ENCODE measurements around the gene SYNE3.
"Not testable (repeated sequence)": the region's sequence is repeated elsewhere in the genome, so short reads cannot be mapped to it uniquely, and the experiment has no call there.

The SYNE3 gene

GRCh38 chr14:95523051-95523814 is 6.8 kb upstream of the SYNE3 start:
- peak; percentile 24 for DNase-seq

DNA sequence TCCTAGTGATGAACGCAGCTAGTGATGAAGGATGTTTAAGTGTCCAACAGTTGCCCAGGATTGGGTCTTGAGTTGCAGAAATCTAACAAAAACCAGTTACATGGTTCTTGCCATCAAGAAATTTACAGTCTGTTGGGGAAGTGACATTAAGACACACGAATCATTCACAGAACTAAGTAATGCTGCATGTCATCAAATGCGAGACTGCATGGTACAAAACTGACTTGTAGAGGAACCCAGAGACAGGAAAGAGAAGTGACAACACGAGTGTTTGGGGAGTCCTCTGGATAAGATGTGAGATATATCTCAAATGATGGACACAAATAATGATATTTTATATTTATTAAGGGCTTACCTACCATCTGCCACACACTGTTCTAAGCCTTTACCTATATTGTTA is 6.1 kb upstream of the SYNE3 start:
- no peak for DNase-seq

GRCh38 chr14:95522116-95522515 is 5.7 kb upstream of the SYNE3 start:
- no peak for DNase-seq

GRCh38 chr14:95521001-95521400 is 4.6 kb upstream of the SYNE3 start:
- no peak for DNase-seq

DNA sequence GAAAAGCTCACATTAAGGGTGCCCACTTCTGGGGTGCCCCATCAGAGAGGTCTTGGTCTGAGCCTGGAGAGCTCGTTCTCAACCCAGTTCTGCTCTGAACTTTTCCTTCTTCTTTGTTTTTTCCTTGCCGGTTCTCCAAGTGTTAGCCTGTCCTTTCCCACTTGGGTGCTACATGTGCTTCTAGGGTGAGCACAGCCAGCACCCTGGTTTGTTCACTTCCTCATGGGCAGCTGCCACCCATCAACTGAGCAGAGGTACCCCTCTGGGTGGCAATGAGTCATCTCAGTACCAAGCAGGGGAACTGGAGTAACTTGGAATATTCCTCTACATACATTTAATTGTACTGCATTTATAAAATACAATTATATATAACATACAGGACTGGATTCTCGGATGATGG is 3.9 kb upstream of the SYNE3 start:
- no peak for DNase-seq

GRCh38 chr14:95519699-95520098 is 3.2 kb upstream of the SYNE3 start:
- DNase-seq = peak; percentile 59

DNA sequence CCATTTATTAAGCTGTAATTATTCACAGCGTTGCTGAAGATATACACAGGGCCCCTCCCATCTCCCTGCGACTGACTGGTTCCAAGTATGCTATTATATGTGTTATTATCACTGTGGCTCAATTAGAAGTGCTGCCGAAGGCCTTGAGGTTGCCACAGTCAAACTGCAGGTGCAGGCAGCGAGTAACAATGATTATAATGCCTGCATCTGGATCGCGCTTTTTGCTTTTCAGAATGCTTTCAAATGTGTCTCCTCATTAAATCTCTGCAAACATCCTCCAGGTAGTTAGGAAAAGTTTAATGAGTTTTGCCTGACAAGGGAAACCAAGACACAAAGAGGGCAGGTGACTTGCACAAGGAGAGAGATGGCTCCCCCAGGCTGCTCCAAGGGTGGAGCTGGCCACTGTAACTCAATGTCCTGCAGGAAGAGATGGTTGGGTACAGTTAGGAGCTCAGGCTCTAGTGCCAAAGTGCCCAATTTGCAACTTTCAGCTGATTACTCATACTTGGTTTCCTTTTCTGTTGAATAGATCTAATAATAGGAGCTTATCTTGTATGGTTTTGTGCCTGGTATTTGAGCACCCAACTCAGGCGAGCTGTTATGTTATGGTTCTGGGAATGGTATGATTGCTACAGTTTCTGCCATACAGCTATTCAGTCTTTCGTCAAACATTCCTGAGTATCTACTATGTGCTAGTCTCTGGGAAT is 1.7 kb upstream of the SYNE3 start:
- no peak for DNase-seq

GRCh38 chr14:95515596-95516552 is 576 bp downstream of the SYNE3 start:
- peak; percentile 84 for DNase-seq

DNA sequence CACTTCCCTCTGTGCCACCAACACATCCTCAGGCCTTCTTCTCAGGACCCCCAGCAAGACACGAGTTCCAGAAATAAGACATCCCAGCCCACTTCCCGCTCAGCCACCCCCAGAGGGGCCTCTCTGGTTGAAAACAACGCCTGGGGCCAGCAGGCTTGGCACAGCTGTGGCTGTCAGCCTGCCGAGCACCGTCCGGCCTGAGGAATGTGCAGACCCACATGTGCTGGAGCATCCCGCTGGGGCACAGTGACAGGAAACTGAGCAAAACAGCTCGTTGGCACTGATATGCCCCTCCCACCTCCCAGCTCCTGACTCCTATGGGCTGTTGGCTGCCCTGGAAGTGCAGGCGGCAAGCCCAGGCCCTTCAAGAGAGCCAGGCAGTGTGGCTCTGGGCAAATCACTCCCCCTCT is 1.4 kb downstream of the SYNE3 start:
- DNase-seq = no peak

DNA sequence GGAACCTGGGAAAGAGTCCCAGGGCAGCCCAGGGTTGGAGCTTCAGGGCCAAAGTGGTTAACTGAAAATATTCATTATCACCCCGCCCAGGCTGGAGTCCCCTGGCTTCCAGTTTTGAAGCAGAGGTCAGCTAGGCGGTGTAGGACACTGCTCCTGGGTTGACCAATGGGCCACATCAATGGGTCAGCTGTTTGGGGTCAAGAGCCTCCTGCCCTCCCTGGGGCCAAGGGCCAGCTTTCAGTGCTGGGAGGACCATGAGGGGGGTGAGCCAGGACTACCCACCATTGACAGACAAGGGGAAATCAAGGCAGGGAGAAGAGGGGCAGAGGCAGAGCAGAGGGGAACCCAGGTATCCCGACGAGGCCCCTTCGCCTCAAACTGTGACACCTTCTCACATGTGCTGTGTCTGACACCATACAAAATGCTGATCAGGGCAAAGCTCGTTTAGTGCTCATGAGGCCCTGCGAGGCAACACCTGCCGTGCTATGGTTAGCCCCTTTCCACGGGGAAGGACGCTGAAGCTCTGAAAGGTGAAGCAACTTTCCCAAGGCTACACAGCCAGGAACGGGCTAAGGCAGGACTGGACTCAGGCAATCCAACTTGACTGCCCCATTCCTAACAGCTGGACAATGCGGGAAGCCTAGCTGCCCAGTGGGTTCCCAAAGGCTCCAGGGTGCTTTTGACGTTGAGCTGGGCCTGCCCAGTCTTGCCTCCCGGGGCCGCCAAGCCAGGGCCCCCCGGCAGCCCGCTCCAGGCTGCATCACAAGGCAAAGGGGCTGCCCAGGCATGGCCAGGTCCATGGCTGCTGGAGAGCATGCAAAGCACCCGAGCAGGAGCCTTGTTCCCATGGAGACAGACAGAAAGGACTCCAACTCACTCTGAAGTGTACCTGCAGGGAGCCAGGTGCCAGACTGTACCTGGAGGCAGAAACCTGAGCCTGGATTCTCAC is 2.0 kb downstream of the SYNE3 start:
- no peak for DNase-seq

DNA sequence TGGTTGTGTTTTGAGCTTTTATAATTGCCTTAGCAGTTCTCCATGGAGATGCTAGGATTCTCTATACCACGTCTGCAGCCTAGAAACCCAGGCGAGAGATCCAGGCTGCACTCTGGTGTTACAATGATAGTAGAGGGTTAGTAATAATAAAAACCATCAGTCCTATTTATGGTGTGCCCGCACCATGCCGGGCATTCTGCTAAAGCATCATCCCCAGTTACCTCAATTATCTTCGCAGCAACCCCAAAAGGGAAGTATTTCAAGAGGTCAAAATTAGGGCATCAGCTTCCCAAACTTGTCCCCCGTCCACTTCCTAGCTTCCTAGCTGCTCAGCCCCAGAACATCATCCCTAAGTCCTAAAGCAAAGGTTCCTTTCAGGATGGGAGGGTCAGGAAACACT is 3.2 kb downstream of the SYNE3 start:
- no peak for DNase-seq

- no peak for DNase-seq
Observed at GRCh38 chr14:95511687-95512086, 4.8 kb downstream of the SYNE3 start.

GRCh38 chr14:95510804-95511203 is 5.6 kb downstream of the SYNE3 start:
- no peak for DNase-seq

DNA sequence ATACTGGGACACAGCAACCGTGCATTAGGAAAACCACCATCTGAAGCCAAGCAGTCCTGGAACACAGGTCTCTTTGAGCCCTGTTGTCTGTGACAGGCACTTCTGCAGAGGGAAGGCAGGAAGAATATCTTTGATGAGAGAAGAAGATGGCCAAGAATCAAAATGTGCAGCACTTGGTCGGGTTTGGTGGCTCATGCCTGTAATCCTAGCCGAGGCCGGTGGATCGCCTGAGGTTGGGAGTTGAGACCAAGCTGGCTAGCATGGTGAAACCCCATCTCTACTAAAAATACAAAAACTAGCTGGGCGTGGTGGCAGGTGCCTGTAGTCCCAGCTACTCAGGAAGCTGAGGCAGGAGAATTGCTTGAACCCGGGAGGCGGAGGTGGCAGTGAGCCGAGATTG is 6.1 kb downstream of the SYNE3 start:
- not testable (repeated sequence) for DNase-seq

DNA sequence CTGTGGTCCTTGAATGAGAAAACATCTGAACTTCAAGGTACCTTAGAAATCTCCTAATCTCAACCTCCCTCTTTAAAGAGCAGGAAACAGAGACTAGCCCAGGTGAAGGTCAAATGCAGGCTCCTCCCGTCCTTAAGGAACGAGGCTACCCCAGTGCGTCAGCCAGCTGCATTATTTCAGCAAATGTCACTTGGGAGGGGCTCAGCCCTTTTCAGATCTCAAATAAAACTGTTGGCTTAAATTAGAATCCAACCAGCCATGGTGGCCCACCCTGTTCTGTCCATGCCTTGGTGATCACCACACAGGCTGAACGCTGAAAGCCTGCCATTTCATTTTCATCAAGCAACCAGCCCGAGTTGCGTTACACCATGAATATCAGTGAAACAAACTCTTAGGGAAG is 7.0 kb downstream of the SYNE3 start:
- no peak for DNase-seq

DNA sequence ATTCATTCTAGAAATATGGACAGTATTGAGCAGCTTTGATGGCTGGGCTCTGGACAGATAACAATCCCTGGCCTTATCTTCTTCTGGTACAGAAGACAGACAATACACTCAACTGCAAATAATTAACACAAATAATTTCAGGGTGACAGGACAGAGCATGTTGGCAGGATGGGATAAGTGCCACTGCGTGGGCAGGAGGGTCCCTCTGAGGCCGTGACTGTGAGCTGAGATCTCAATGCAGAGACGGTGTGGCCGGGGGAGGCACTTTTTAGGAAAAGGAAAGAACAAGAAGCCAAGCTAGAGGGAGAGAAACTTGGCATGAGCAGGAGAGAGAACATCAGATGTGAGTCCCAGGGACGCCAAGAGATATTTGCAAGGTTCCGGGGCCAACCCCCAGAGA is 8.1 kb downstream of the SYNE3 start:
- DNase-seq = no peak

- DNase-seq = no peak
Observed at GRCh38 chr14:95507701-95508103, 8.7 kb downstream of the SYNE3 start.

GRCh38 chr14:95507174-95507573 is 9.3 kb downstream of the SYNE3 start:
- no peak for DNase-seq

- DNase-seq = no peak
Observed at GRCh38 chr14:95505030-95505589, 11.3 kb downstream of the SYNE3 start.

DNA sequence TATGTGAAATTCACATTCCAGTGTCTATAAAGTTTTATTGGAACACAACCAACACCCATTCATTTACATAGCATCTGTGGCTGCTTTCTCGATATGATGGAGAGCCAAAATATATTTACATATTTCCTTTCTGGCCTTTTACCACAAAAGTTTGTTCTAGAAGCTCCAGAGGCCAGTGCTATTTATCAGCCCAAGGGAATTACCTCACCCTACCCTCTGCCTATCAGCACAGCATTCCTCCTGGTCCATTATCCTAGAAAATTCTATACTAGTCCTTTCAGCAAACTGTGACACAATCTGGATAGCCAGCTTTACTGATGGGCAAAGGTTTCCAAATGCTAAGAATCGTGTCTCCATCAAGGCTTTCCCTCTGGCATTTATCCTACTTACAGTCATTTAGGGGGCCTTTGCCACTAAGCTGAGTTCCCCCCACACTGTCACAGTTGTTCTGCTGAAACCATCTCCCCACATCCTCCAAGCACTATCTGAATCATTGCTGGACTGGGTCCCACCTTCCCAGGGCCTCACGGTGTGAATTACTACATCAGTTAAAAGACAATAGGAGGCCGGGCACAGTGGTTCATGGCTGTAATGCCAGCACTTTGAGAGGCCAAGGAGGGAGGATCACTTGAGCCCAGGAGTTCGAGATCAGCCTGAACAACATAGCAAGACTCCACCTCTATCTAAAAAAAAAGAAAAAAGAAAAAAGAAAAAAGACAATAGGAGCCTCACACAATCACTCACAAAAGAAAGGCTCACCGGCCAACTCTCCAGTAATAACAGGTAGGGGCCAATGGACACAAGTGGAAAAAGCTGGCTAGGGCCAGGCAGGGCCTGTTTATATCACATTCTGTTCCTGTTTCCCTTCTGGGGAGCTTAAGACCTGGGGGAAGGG is 12.1 kb downstream of the SYNE3 start:
- no peak for DNase-seq

All from stimulated activated CD4-positive, alpha-beta T cell treated with anti-CD3 and anti-CD28 coated beads, Interleukin-4, amount 100 ng/mL, for 1 hour (primary cell).